HEK293 (cell line): ENCODE data around the gene TICAM1.
A peak's percentile ranks its signal among the peaks of the same experiment; 100 is the strongest.

Experiments
- CTCF ChIA-PET: fragments of 350-600 bp; formaldehyde crosslinking; extraction: SDS; loops from one replicate; lab custom pipeline; 2021; ENCODE audit warnings: antibody characterized with exemption; lab: Yijun Ruan, JAX
- POLR2A ChIA-PET: fragments of 300-600 bp; formaldehyde crosslinking; extraction: SDS; loops from one replicate; lab custom pipeline; 2020; ENCODE audit warnings: antibody characterized with exemption, inconsistent platforms; lab: Yijun Ruan, JAX
- H3K27ac ChIP-seq: fragments of 200-500 bp; sonication (Bioruptor generic); 2 replicates; pipeline ENCODE4 v1.5.1; 2014; ENCODE audit warnings: low read depth, low read length, control low read depth, inconsistent platforms; ENCODE audit errors: extremely low read depth
- H3K36me3 ChIP-seq, 2 experiments: fragments of 200-500 bp in 1 of 2; sonication (Bioruptor generic) in 1 of 2; 1 replicate in 1 of 2; 2 replicates in 1 of 2; pipeline ENCODE4 v1.5.1; 2014 to 2017; ENCODE audit warnings: inconsistent platforms in 2 of 2, low read length in 2 of 2; ENCODE audit not compliant: control insufficient read depth in 2 of 2, insufficient read depth in 1 of 2
- H3K4me1 ChIP-seq: fragments of 200-500 bp; sonication (Bioruptor generic); 2 replicates; pipeline ENCODE4 v1.5.1; 2014; ENCODE audit warnings: mild to moderate bottlenecking, low read length, inconsistent platforms; ENCODE audit not compliant: control insufficient read depth, insufficient read depth
- H3K4me3 ChIP-seq: 2 replicates; pipeline ENCODE4 v1.5.1; 2011; ENCODE audit warnings: low read depth, mild to moderate bottlenecking, control low read depth, low read length, moderate library complexity
- H3K9me3 ChIP-seq: fragments of 200-500 bp; sonication (Bioruptor generic); 2 replicates; pipeline ENCODE4 v1.5.1; 2014; ENCODE audit warnings: low read depth, low read length, inconsistent platforms; ENCODE audit not compliant: control insufficient read depth, insufficient read depth
- EGR2 ChIP-seq: fragments of 450-650 bp; formaldehyde crosslinking; IDR thresholded peaks from 2 replicates; pipeline ENCODE4 v1.5.1; 2016; ENCODE audit warnings: low read depth, missing biosample characterization, missing genetic modification characterization
- HOXA7 ChIP-seq: sonication (generic); formaldehyde crosslinking; IDR thresholded peaks from 2 replicates; pipeline ENCODE4 v1.8.1; 2022; ENCODE audit warnings: missing genetic modification reagents, borderline replicate concordance
- IKZF3 ChIP-seq: fragments of 450-650 bp; IDR thresholded peaks from 2 replicates; pipeline ENCODE4 v1.5.0; 2018; ENCODE audit warnings: missing biosample characterization, mild to moderate bottlenecking, missing genetic modification characterization, moderate library complexity
- OSR2 ChIP-seq: fragments of 450-650 bp; formaldehyde crosslinking; IDR thresholded peaks from 2 replicates; pipeline ENCODE4 v1.5.1; 2016; ENCODE audit warnings: missing biosample characterization, missing genetic modification characterization
- ZFHX2 ChIP-seq: fragments of 450-650 bp; formaldehyde crosslinking; conservative IDR thresholded peaks from 2 replicates; pipeline ENCODE4 v1.5.1; 2016; ENCODE audit warnings: missing biosample characterization, missing genetic modification characterization
- ZNF16 ChIP-seq: fragments of 450-650 bp; formaldehyde crosslinking; IDR thresholded peaks from 2 replicates; pipeline ENCODE4 v1.5.1; 2016; ENCODE audit warnings: low read depth, missing biosample characterization, missing genetic modification characterization
- ZNF211 ChIP-seq: fragments of 450-650 bp; formaldehyde crosslinking; IDR thresholded peaks from 2 replicates; pipeline ENCODE4 v1.5.1; 2016; ENCODE audit warnings: low read depth, missing biosample characterization, missing genetic modification characterization
- ZNF394 ChIP-seq: fragments of 450-650 bp; formaldehyde crosslinking; IDR thresholded peaks from 2 replicates; pipeline ENCODE4 v1.5.1; 2016; ENCODE audit warnings: missing biosample characterization, missing genetic modification characterization, mild to moderate bottlenecking, moderate library complexity, borderline replicate concordance
- ZNF580 ChIP-seq: fragments of 450-650 bp; formaldehyde crosslinking; IDR thresholded peaks from 2 replicates; pipeline ENCODE4 v1.5.1; 2016; ENCODE audit warnings: missing biosample characterization, missing genetic modification characterization
- ZNF600 ChIP-seq: fragments of 450-650 bp; formaldehyde crosslinking; IDR thresholded peaks from 2 replicates; pipeline ENCODE4 v1.5.1; 2016; ENCODE audit warnings: missing biosample characterization, missing genetic modification characterization
- ZNF660 ChIP-seq: fragments of 450-650 bp; IDR thresholded peaks from 2 replicates; pipeline ENCODE4 v1.5.1; 2018; ENCODE audit warnings: missing biosample characterization, mild to moderate bottlenecking, missing genetic modification characterization
- ZNF768 ChIP-seq: fragments of 450-650 bp; formaldehyde crosslinking; IDR thresholded peaks from 2 replicates; pipeline ENCODE4 v1.5.1; 2018; ENCODE audit warnings: missing biosample characterization, mild to moderate bottlenecking, missing genetic modification characterization
- ZNF791 ChIP-seq: fragments of 450-650 bp; formaldehyde crosslinking; IDR thresholded peaks from 2 replicates; pipeline ENCODE4 v1.5.1; 2016; ENCODE audit warnings: missing biosample characterization, missing genetic modification characterization

TICAM1 gene

DNA sequence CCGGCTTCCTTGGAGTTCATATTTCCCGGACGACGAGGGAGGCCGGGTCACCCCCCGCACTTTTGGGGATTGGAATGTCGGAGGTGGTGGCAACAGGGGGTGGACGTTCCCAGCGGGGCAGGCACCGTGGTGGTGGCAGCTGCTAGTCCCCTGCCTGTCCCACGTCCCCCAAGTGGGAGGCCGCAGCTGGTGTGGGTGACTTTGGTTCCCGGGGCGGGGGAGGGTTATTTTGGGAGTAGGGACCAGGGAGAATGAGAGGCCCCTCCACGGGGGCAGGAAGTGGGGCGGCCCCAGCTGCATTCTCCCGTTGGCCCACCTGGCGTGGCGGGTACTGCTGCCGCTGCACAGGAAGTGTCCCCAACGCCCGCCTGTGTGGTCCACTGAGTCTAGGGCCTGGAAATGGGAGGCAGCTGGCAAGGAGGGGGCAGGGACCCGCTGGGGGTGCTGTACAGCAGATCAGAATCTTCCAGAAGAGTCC is 47.0 kb upstream of the TICAM1 start:
- CTCF ChIA-PET = no interaction called here
- Histone ChIP-seq H3K9me3 (no peaks in the 10 kb centered on the region), H3K36me3 (no peaks in the 10 kb centered on the region)
- TF ChIP-seq ZNF211 (no peak), ZFHX2 (peak; percentile 70), EGR2 (tag by site-specific recombination) (peak; percentile 76), ZNF660 (tag by site-specific recombination) (no peak)
- TF ChIP-seq, all 188 proteins: peak for 2
- Histone ChIP-seq H3K27ac (no peak overlapping the region), H3K4me1 (no peaks in the 10 kb centered on the region), H3K4me3 (no peak overlapping the region)
- POLR2A ChIA-PET = no interaction called here

DNA sequence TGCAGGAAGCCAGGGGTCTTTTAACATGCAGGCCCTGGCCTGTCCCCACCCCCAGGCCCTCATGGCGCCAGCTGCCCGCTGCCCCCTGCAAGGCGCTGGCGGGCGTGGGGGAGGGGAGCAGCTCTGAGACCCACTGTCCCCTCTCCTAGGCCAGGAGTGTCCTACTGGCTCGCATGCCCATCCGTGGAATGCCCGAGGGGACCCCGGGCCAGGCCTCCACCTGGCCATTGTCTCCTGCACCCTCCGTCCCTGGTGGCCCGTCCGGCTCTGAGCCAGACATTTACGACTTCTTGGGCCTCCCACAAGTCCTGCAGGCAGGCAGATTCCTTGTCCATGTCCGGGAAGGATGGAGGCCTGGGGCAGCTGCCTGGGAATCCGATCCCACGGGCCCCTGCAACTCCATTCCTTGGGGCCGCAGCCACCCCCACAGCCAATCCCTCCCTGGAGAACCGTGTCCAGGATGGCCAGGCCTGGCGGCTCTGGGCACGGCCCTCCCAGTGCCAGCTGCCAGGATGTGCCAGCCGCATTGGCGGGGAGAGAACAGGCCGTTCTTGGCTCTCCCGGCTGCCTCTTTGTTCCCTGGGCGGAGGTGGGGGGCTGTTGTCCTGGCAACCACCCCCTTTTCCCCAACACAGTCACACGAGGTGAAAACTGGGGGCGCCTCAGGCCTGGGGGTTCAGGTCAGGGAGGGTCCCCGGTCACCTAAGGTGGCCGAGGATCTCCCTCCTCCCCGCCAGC is 46.4 kb upstream of the TICAM1 start:
- POLR2A ChIA-PET = no interaction called here
- Histone ChIP-seq H3K27ac (no peak overlapping the region), H3K36me3 (no peaks in the 10 kb centered on the region), H3K9me3 (no peaks in the 10 kb centered on the region), H3K4me3 (no peak overlapping the region), H3K4me1 (no peaks in the 10 kb centered on the region)
- TF ChIP-seq IKZF3 (tag by site-specific recombination) = peak; percentile 11; the same call in 1 of the 2 replicates
- TF ChIP-seq ZNF394 (tag by site-specific recombination) = no peak
- no peak for TF ChIP-seq OSR2 (tag by site-specific recombination)
- CTCF ChIA-PET = no interaction called here

DNA sequence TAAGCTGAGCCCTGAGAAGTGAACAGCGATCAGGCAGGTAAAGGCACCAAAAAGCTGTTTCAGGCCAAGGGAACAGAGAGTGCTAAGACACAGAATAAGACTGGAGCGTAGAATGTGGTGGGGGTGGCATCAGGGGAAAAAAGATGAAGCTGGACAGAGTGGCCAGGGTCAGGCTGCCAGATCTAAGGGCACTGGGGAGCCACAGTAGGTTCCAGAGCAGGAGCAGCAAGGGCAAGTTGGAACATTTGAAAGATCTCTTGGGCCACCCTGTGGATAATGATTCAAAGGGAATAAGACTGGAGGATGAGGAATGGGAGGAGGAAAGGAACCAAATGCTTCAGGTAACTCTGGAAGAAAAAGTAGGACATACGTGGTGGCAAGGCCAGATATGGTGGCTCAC is 42.4 kb upstream of the TICAM1 start:
- ChIA-PET CTCF (interaction anchor here (0.5 to 4.7 kb wide), 8 partner anchors 32 to 917 kb away, joined by 3 to 54 read pairs (median 4); partner anchors contain the start of gene DUS3L), POLR2A (interaction anchor here (1.6 kb wide), 1 partner anchor 38 kb away, joined by 9 read pairs; no protein-coding TSS in a partner anchor)
- Histone ChIP-seq H3K4me1 (no peaks in the 10 kb centered on the region), H3K4me3 (no peak overlapping the region), H3K9me3 (no peaks in the 10 kb centered on the region), H3K27ac (no peak overlapping the region), H3K36me3 (no peaks in the 10 kb centered on the region)
- TF ChIP-seq ZNF580 (tag by site-specific recombination) (peak; percentile 50; the same call in 1 of the 2 replicates), ZNF600 (0 out of 2 replicates have a peak, but pooled peaks have one; percentile 3), ZNF16 (tag by site-specific recombination) (peak; percentile 98), ZNF791 (no peak)

GRCh38 chr19:4871711-4872110 is 40.2 kb upstream of the TICAM1 start:
- H3K9me3 ChIP-seq = no peaks in the 10 kb centered on the region
- H3K27ac ChIP-seq = no peak overlapping the region
- CTCF ChIA-PET = interaction anchor here (0.6 to 4.7 kb wide), 11 partner anchors 17 to 356 kb away, joined by 3 to 54 read pairs (median 4); no protein-coding TSS in a partner anchor
- peaks cover 3% of the 10 kb centered on the region; the same call in 1 of the 2 replicates for H3K4me1 ChIP-seq
- no peak overlapping the region for H3K4me3 ChIP-seq
- H3K36me3 ChIP-seq = no peaks in the 10 kb centered on the region
- no peak for TF ChIP-seq HOXA7 (CRISPR knock-in tag)
- TF ChIP-seq ZNF768 (tag by site-specific recombination) = peak; percentile 71; the same call in 1 of the 2 replicates
- TF ChIP-seq, all 188 proteins: peak for 1
- POLR2A ChIA-PET = interaction anchor here (1.5 kb wide), 1 partner anchor 21 kb away, joined by 4 read pairs; no protein-coding TSS in a partner anchor
